Right forelimb (tissue), 1 donor: ENCODE data around the gene MED7.
"Not testable (repeated sequence)": the region's sequence is repeated elsewhere in the genome, so short reads cannot be mapped to it uniquely, and the experiment has no call there.

Experiments used
- DNase-seq: peaks from one replicate; pipeline ENCODE4 v3.0.0-alpha.2; 2018

The MED7 gene

GRCh38 chr5:157142317-157143126, at the start of gene MED7:
Gene MED7 (minus strand): TSS chr5:157142865. CDS start chr5:157139431, 3,434 bp downstream.
- peak; percentile 91 for DNase-seq

GRCh38 chr5:157189223-157189622, 46.6 kb upstream of the MED7 start:
- DNase-seq: no peak

- DNase-seq: no peak
Observed at GRCh38 chr5:157188270-157188669, 45.6 kb upstream of the MED7 start.

GRCh38 chr5:157187046-157187754, 44.5 kb upstream of the MED7 start:
- no peak for DNase-seq

DNA sequence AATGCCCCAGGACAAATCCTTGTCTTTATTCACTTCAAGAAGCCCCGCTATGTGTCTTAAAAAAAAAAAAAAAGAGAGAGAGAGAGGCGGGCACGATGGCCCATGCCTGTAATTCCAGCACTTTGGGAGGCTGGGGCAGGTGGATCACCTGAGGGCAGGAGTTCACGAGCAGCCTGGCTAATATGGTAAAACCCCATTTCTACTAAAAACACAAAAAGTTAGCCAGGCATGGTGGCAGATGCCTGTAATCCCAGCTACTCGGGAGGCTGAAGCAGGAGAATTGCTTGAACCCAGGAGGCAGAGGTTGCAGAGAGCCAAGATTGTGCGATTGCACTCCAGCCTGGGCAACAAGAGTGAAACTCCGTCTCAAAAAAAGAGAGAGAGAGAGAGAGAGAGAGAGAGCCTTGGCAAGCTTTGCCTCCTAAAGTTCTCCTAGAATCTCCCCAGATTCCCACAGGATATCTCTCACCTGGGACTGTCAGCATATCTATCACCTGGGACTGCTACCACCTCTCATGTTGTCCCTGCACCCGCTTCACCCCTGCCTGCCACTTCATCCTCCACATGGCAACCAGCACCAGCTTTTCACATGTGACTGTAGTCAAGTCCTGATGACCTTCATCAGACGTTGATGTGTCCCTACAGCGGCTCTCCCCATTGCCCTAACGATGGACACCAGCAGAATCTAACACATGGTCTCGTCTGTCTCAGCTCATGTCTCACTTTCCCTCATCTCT, 43.8 kb upstream of the MED7 start:
- no peak for DNase-seq

DNA sequence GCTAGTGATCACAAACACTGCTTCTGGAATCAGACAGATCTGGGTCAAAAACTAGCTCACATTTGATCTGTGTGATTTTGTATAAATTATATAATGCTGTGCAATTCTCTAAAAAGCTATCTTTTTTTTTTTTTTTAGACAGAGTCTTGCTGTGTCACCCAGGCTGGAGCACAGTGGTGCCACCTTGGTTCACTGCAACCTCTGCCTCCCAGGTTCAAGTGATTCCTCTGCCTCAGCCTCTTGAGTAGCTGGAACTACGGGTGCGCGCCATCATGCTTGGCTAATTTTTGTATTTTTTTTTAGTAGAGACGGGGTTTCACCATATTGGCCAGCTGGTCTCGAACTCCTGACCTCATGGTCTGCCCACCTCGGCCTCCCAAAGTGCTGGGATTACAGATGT, 42.5 kb upstream of the MED7 start:
- DNase-seq: not testable (repeated sequence)

- DNase-seq: no peak
Observed at GRCh38 chr5:157184117-157184670, 41.5 kb upstream of the MED7 start.

GRCh38 chr5:157182143-157182757, 39.6 kb upstream of the MED7 start:
- DNase-seq: no peak

- no peak for DNase-seq
Observed at GRCh38 chr5:157180374-157181264, 38.0 kb upstream of the MED7 start, which contains the start of gene ITK. Gene ITK (plus strand): TSS chr5:157180840. CDS start chr5:157180978, 138 bp downstream.

DNA sequence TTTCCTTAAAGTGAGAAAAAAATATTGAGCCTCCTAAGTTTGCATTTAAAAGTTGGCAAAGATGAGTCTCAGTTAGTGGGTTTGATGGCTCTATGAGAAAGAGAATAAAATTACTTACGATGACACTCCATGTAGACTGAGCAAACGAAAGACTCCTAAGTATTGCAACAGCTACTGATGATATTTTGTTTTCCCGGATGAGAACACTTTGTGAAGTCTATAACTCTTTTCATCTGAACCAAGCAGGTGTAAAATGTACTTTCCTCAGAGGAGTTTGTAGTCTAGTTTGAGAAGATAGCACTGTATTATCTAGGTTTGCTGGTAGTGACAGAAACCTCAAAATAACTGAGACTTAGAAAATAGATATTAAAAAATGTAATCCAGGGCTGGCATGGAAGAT, 36.3 kb upstream of the MED7 start:
- no peak for DNase-seq

DNA sequence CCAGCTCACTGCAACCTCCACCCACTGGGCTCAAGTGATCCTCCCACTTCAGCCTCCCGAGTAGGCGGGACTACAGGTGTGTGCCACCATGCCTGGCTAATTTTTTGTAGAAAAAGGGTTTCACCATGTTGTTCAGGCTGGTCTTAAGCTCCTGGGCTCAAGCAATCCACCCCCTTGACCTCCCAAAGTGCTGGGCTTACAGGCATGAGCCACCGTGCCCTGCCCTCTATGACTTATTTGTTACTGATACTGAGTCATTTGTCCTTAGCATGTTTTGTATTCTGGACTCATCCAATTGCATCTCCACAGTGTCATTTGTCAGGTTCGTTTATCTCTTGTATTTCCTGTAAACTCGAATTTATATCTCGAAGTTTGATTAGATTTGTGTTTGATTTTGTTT, 35.3 kb upstream of the MED7 start:
- DNase-seq: no peak

GRCh38 chr5:157175071-157175612, 32.5 kb upstream of the MED7 start:
- no peak for DNase-seq

- DNase-seq: no peak
Observed at GRCh38 chr5:157172403-157172802, 29.7 kb upstream of the MED7 start.

GRCh38 chr5:157168286-157168685, 25.6 kb upstream of the MED7 start:
- no peak for DNase-seq

- no peak for DNase-seq
Observed at GRCh38 chr5:157167214-157167621, 24.6 kb upstream of the MED7 start.

DNA sequence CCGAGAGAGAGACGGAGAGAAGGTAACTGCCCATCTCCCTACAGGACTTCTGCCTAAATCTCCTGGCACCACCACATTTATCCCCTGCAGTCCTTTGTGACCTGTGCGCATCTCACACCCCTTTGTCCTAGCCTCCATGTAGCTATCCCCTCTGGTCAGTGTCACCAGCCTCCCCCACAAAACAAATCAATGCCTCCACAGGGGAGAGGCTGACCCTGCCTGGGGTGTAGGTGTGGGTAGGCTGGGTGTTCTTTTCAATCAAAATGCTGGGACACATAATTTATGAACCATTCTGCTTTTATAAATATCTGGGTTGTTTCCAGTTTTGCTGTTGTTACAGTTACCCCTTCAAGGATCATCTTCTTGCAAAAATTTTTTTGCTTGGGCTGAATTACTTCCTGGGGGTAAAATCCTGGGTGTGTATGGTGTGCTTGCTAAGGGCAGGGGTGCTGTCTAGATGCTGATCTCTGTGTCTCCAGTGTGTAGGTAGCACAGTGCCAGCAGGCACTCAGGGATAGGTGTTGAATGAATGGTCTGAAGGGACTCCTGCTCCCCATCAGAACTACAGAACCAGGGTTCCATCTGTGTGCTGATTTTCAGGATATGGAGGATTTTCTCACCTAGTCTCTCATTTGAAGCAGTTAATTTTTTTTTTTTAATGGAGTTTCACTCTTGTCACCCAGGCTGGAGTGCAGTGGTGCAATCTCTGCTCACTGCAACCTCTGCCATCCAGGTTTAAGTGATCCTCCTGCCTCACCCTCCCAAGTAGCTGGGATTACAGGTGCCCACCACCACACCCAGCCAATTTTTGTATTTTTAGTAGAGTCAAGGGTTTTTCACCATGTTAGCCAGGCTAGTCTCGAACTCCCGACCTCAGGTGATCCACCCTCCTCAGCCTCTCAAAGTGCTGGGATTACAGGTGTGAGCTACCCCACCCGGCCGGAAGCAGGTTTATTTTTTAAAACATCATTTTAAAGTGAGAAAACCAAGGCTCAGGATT, 23.8 kb upstream of the MED7 start, which contains the start of gene GARIN3:
Gene GARIN3 (minus strand): TSS at position 51 of the 1,000 bp plus-strand sequence. CDS start 96 bp downstream, outside the sequence.
- DNase-seq: no peak

DNA sequence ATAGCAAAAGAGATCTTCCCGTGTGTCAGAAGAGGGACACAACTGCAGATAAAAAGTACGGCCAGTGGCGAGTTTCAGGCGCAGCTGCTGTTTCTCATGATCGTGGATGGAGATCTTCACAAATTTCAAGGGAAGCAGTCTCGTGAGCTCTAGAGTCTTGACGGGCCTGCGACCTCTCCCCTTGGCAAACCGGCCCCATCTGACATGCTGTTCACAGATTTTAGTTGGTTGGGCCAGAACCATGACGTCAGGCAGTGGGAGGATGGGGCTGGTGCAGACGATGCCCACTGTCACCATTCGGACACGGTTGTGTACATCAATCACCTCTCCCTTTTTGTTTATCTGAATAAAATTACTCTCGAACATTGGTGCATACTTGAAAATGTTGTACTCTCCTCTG, 23.0 kb upstream of the MED7 start:
- DNase-seq: no peak

DNA sequence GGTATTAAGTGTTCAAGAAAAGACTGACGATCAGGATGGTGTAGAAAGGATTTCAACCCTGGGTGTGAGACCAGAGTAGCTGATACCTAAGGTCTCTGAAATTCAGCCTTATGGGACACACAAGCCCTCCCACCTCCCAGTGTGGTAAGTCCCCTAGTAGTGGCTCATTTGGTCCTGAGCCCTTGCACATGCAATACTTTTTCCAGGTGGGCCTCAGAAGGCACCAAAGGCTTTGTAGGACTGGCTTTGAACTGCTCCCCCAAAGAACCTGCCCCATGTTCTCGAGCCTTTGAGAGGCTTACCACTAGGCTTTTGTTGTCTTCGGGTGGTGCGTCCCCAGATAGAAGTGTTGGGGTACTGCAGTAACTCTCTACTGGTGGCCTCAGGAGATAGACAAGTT, 22.6 kb upstream of the MED7 start:
- DNase-seq: no peak

- DNase-seq: no peak
Observed at GRCh38 chr5:157164521-157164920, 21.9 kb upstream of the MED7 start.
